Measurements from ENCODE around the gene RSRP1. TPM values are rescaled to one million over a fixed set of nuclear protein-coding genes. Genes with fewer than 3 reads are reported as not detected.
A peak's percentile ranks its signal among the peaks of the same experiment; 100 is the strongest.
"Not testable (repeated sequence)": the region's sequence is repeated elsewhere in the genome, so short reads cannot be mapped to it uniquely, and the experiment has no call there.

The RSRP1 gene, protein sequence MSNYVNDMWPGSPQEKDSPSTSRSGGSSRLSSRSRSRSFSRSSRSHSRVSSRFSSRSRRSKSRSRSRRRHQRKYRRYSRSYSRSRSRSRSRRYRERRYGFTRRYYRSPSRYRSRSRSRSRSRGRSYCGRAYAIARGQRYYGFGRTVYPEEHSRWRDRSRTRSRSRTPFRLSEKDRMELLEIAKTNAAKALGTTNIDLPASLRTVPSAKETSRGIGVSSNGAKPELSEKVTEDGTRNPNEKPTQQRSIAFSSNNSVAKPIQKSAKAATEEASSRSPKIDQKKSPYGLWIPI
- 69.0 TPM for polyA plus RNA-seq (2013, experiment 1 of 2)
- polyA plus RNA-seq (2013, experiment 2 of 2) = 91.3 TPM

DNA sequence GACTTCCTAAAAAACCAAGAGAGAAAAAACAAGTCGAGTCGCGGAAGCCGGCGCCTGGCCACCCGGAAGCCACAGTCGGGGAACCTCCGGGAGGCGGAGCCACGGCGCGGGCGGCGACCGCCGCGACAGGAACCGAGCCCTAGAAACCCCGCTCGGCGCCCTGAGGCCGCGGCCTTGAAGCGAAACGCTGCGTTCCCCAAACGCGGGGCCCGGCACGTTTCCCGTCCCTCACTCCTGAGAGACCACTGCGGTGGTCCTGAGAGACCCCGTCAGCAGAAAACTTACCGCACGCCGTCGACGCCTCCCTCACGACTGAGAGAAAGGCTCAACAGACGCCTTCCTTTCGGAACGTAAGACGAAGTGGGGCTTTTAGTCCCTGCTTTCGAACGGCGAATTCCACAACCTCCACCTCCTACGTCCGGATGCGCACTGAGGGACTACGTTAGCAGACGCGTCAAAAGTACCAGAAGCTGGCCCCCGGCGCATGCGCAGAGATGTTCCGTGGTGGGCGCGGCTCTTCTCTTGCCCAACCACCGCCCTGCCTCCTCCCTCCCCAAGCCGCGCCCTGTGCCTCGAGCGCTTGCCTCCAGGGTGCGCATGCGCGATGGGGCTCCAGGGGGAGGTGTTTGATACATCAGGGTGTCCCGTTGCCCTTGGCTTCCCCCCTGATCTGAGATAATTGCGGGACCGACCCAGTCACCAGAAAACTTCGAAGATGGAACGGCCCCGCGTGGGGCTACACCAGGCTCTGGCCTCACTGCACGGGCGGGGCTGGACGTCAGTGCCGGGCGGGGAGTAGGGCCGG, at the start of gene RSRP1:
Gene RSRP1 (minus strand): TSS at position 431 of the 805 bp plus-strand sequence. CDS start 491 bp downstream, outside the sequence.
- H3K36me3 ChIP-seq (ENCODE audit: control insufficient read depth, insufficient read depth, low read length) = peaks cover 42% of the 10 kb centered on the region
- H3K4me1 ChIP-seq (ENCODE audit: control insufficient read depth, insufficient read depth, low read length, poor library complexity, severe bottlenecking) = peaks cover 14% of the 10 kb centered on the region
- WGBS, 2 experiments (ENCODE audit: insufficient coverage in 2 of 2) = 0% methylated on average over 63 to 74 of the region's 79 CpGs
- H3K27ac ChIP-seq (ENCODE audit: low read depth, low read length, severe bottlenecking) = peak within 1 kb of the TSS; percentile 97
- peak within 1 kb of the TSS; percentile 93 for H3K4me3 ChIP-seq (ENCODE audit: extremely low read depth, insufficient read depth, low read length, poor library complexity, severe bottlenecking)
- H3K9me3 ChIP-seq (ENCODE audit: control insufficient read depth, low read length) = no peaks in the 10 kb centered on the region

DNA sequence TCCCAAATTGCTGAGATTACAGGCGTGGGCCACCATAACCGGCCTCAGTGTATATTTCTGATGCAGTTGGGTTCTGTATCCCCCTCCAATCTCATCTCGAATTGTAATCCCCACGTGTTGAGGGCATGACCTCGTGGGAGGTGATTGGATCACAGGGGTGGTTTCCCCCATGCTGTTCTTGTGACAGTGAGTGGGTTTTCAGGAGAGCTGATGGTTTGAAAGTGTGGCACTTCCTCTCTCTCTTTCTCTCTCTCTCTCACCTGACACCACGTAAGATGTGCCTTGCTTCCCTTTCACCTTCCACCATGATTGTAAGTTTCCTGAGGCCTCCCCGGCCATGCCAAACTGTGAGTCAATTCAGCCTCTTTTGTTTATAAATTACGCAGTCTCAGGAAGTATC, 49.2 kb upstream of the RSRP1 start:
- not testable (repeated sequence) for H3K27ac ChIP-seq (ENCODE audit: low read depth, low read length, severe bottlenecking); H3K4me1 ChIP-seq (ENCODE audit: control insufficient read depth, insufficient read depth, low read length, poor library complexity, severe bottlenecking); H3K36me3 ChIP-seq (ENCODE audit: control insufficient read depth, insufficient read depth, low read length); H3K9me3 ChIP-seq (ENCODE audit: control insufficient read depth, low read length); H3K4me3 ChIP-seq (ENCODE audit: extremely low read depth, insufficient read depth, low read length, poor library complexity, severe bottlenecking)
- 80% methylated on average over 1 of the region's 8 CpGs; no CpG with 5 or more reads in 1 of the 2 experiments for WGBS, 2 experiments (ENCODE audit: insufficient coverage in 2 of 2)

DNA sequence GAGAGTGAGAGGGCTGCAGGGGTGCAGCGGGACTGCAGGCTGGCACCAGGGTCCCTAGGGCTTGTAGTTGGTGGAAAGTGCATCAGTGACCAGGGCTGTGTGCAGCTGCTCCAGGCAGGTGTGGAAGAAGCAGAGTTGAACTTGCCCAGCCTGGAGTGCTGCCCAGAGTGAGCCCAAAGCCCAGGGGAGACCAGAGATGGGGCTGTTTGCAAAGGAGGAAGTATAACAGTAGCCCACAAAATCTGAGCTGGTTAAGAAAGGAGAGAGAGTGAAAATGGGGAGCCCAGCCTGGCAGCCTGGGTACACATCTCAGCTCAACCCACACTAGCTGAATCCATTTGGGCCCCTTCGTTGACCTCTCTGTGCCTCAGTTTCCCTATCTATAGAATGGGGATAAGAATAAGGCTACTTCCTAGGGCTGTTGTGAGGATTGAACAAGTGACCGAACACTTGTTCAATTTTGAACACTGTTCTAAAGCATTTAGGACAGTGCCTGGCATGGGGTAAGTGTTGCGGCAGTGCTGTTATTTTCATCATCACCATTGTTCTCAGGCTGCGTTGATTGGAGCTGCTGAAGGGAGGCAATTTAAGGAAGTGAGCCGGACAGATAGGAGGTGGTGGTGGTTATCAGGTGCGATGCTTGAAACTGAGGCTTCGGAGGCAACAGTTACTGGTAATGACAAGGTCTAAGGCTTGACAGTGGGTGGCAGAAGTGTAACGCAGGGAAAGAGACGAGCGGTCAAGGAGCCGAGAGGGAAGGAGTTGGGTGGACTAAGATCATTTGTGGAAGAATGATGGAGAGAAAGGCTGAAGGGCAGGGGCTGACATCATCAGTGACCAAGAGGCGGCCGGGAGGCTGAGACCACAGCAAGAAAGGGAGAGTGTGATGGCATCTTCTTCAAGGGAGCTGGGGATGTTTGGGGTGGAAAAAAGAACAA, 47.9 kb upstream of the RSRP1 start:
- 83 to 87% methylated on average over 2 to 4 of the region's 14 CpGs for WGBS, 2 experiments (ENCODE audit: insufficient coverage in 2 of 2)
- not testable (repeated sequence) for H3K4me1 ChIP-seq (ENCODE audit: control insufficient read depth, insufficient read depth, low read length, poor library complexity, severe bottlenecking); H3K4me3 ChIP-seq (ENCODE audit: extremely low read depth, insufficient read depth, low read length, poor library complexity, severe bottlenecking); H3K9me3 ChIP-seq (ENCODE audit: control insufficient read depth, low read length); H3K27ac ChIP-seq (ENCODE audit: low read depth, low read length, severe bottlenecking); H3K36me3 ChIP-seq (ENCODE audit: control insufficient read depth, insufficient read depth, low read length)

DNA sequence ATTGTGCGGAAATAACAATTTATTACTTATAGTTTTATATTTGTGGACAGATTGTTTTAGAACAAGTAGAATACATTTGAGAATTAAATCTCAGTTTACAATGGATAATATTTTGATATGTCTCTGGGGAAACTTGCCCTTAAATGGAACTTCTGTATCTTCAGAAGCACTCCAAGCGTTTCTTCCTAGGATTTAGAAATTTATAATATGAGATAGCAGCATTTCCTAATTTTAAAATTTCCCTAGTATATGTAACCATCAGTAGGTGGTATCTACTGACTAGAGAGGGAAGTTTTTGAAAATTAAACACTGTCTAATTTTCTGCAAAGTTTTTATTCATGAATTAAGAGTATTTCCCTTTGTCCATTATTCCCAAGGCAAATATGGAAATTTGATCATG, 46.2 kb upstream of the RSRP1 start:
- H3K4me1 ChIP-seq (ENCODE audit: control insufficient read depth, insufficient read depth, low read length, poor library complexity, severe bottlenecking); H3K27ac ChIP-seq (ENCODE audit: low read depth, low read length, severe bottlenecking); H3K9me3 ChIP-seq (ENCODE audit: control insufficient read depth, low read length); H3K4me3 ChIP-seq (ENCODE audit: extremely low read depth, insufficient read depth, low read length, poor library complexity, severe bottlenecking); H3K36me3 ChIP-seq (ENCODE audit: control insufficient read depth, insufficient read depth, low read length): not testable (repeated sequence)
- WGBS, 2 experiments (ENCODE audit: insufficient coverage in 2 of 2) = no CpG with 5 or more reads among the region's 2 CpGs

DNA sequence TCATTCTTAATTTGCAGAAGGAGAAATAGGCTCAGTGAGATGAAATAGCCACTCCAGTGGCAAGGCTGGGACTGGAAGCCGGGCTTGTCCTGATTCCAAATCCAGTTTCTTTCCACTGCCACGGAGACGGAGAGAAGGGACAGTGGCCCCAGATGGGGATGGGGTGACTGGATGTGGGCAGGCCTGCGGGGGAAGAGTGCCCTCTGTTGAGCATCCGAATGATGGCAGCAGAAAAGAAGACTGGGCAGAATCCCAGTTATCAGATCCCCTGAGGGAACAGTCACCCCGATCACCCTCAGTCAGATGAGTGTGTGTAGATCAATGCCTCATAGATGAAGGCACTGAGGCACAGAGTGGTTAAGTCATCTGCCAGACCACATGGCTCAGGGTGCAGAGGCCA, 42.8 kb upstream of the RSRP1 start:
- H3K36me3 ChIP-seq (ENCODE audit: control insufficient read depth, insufficient read depth, low read length); H3K9me3 ChIP-seq (ENCODE audit: control insufficient read depth, low read length); H3K4me3 ChIP-seq (ENCODE audit: extremely low read depth, insufficient read depth, low read length, poor library complexity, severe bottlenecking); H3K4me1 ChIP-seq (ENCODE audit: control insufficient read depth, insufficient read depth, low read length, poor library complexity, severe bottlenecking); H3K27ac ChIP-seq (ENCODE audit: low read depth, low read length, severe bottlenecking): not testable (repeated sequence)
- WGBS, 2 experiments (ENCODE audit: insufficient coverage in 2 of 2) = no CpG with 5 or more reads among the region's 6 CpGs

DNA sequence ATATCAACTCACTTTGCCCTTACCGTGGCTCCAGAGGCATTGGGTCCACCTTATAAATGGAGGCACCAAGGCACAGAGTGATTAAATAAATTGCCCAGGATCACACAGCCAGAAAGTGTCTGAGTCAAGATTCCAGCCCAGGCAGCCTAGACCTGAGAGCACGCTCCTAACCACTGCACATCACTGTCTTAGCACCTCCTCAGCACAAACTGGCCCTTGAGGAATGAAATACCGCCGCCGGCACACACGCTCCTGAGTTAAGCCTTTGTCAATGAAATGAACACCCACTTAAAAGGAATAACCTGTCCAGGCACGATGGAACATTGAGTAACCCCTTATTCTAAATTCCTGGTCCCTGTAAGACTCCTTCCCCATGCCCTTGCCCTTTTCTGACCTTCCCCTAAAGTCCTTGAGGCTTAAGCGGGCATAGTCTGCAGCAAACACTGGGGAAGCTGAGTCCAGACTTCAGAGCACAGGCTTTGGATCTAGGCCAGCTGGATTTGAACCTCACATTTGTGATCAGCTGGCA, 41.4 kb upstream of the RSRP1 start:
- H3K4me1 ChIP-seq (ENCODE audit: control insufficient read depth, insufficient read depth, low read length, poor library complexity, severe bottlenecking); H3K27ac ChIP-seq (ENCODE audit: low read depth, low read length, severe bottlenecking); H3K36me3 ChIP-seq (ENCODE audit: control insufficient read depth, insufficient read depth, low read length); H3K9me3 ChIP-seq (ENCODE audit: control insufficient read depth, low read length); H3K4me3 ChIP-seq (ENCODE audit: extremely low read depth, insufficient read depth, low read length, poor library complexity, severe bottlenecking): not testable (repeated sequence)
- no CpG with 5 or more reads among the region's 8 CpGs for WGBS, 2 experiments (ENCODE audit: insufficient coverage in 2 of 2)

DNA sequence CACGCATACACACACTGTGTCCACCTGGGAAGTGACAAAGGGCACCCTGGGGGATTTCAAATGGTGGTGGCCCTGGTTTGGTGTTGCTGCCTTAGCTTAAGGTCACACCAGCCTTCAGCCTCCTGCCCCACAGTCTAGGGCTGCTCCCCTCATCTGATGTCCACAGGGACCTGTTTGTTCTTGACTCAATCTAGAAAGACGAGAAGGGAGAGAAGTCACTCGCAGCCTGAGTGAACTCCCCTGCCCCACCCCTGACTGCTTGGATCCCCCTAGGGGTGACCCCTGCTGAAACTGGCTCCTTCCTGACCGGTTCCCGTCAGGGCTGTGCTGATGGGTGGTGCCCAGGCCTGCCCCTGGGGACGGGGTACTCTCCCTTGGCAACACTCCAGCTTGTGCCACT, 39.9 kb upstream of the RSRP1 start:
- H3K4me1 ChIP-seq (ENCODE audit: control insufficient read depth, insufficient read depth, low read length, poor library complexity, severe bottlenecking); H3K27ac ChIP-seq (ENCODE audit: low read depth, low read length, severe bottlenecking); H3K4me3 ChIP-seq (ENCODE audit: extremely low read depth, insufficient read depth, low read length, poor library complexity, severe bottlenecking); H3K36me3 ChIP-seq (ENCODE audit: control insufficient read depth, insufficient read depth, low read length); H3K9me3 ChIP-seq (ENCODE audit: control insufficient read depth, low read length): not testable (repeated sequence)
- WGBS, 2 experiments (ENCODE audit: insufficient coverage in 2 of 2) = 88 to 100% methylated on average over 1 of the region's 6 CpGs

DNA sequence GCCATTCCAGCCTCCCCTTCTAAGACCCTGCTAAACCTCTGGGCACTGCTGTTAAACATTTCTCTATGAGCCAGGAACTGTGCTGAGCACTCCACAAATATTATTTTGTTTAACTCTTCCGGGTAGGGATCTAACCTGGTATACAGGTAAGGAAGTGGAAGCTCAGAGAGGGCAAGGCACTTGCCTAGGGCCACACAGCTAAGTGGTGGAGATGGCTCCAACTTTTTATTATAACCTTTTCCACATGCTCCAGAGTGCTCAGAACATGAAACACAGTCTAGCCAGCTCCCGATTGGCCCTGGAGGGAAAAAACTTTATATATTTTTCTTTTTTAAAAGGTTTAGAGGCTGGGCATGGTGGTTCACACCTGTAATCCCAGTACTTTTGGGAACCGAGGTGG, 38.6 kb upstream of the RSRP1 start:
- not testable (repeated sequence) for H3K9me3 ChIP-seq (ENCODE audit: control insufficient read depth, low read length); H3K4me1 ChIP-seq (ENCODE audit: control insufficient read depth, insufficient read depth, low read length, poor library complexity, severe bottlenecking); H3K36me3 ChIP-seq (ENCODE audit: control insufficient read depth, insufficient read depth, low read length); H3K27ac ChIP-seq (ENCODE audit: low read depth, low read length, severe bottlenecking); H3K4me3 ChIP-seq (ENCODE audit: extremely low read depth, insufficient read depth, low read length, poor library complexity, severe bottlenecking)
- WGBS, 2 experiments (ENCODE audit: insufficient coverage in 2 of 2) = 88 to 91% methylated on average over 1 of the region's 3 CpGs

DNA sequence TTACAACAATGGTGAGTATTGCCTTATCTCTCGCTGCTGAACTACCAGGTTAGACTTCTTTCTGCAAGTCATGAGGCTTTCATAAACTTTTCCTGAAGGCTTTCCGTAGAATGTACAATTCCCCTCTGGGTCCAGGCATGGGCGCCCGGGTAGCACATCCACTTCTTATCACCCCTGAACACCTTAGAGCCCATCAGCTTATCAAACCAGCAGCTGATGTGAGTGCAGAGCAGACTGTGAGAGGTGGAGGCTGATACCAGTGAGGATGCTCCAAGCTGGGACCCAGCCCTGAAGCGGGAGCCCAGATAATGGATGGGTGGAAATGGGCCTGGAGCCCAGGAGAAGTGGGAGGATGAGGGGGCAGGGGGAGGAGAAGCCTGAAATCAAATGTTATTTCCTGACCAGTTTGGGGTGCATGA, 32.4 kb upstream of the RSRP1 start:
- H3K9me3 ChIP-seq (ENCODE audit: control insufficient read depth, low read length); H3K4me3 ChIP-seq (ENCODE audit: extremely low read depth, insufficient read depth, low read length, poor library complexity, severe bottlenecking); H3K36me3 ChIP-seq (ENCODE audit: control insufficient read depth, insufficient read depth, low read length); H3K4me1 ChIP-seq (ENCODE audit: control insufficient read depth, insufficient read depth, low read length, poor library complexity, severe bottlenecking); H3K27ac ChIP-seq (ENCODE audit: low read depth, low read length, severe bottlenecking): not testable (repeated sequence)
- WGBS, 2 experiments (ENCODE audit: insufficient coverage in 2 of 2) = no CpG with 5 or more reads among the region's 5 CpGs

DNA sequence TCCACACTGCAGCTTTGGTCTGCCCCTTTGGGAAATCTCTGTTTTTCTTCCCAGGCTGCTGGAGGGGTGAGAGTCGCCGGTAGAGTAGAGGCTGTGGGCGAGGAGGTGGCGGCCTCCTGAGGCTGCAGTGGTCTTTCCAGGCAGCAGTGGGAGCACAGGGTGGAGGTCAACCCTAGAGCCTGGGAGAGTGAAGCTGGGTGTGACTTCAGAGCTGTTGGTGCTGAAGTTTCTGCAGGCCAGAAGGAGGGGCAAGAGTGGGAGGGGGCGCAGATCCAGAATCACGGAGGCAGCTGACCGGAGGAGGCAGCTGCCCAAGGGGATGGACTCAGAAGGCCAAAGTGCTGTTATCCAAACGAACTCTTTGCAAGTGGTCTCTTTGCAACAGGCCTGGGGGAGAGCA, 31.5 kb upstream of the RSRP1 start:
- 100% methylated on average over 1 of the region's 8 CpGs; no CpG with 5 or more reads in 1 of the 2 experiments for WGBS, 2 experiments (ENCODE audit: insufficient coverage in 2 of 2)
- H3K9me3 ChIP-seq (ENCODE audit: control insufficient read depth, low read length); H3K36me3 ChIP-seq (ENCODE audit: control insufficient read depth, insufficient read depth, low read length); H3K4me3 ChIP-seq (ENCODE audit: extremely low read depth, insufficient read depth, low read length, poor library complexity, severe bottlenecking); H3K4me1 ChIP-seq (ENCODE audit: control insufficient read depth, insufficient read depth, low read length, poor library complexity, severe bottlenecking); H3K27ac ChIP-seq (ENCODE audit: low read depth, low read length, severe bottlenecking): not testable (repeated sequence)

All from mesodermal cell (in vitro differentiated cells).